Hematopoietic multipotent progenitor cell treated with erythropoietin and hydrocortisone succinate and interleukin-3 and kit ligand, for 17 days (in vitro differentiated cells): ENCODE results near the gene FNTB.

Experiments used
- DNase-seq: peaks from one replicate; pipeline ENCODE4 v3.0.0-alpha.2; 2015; ENCODE audit warnings: low spot score

FNTB gene

DNA sequence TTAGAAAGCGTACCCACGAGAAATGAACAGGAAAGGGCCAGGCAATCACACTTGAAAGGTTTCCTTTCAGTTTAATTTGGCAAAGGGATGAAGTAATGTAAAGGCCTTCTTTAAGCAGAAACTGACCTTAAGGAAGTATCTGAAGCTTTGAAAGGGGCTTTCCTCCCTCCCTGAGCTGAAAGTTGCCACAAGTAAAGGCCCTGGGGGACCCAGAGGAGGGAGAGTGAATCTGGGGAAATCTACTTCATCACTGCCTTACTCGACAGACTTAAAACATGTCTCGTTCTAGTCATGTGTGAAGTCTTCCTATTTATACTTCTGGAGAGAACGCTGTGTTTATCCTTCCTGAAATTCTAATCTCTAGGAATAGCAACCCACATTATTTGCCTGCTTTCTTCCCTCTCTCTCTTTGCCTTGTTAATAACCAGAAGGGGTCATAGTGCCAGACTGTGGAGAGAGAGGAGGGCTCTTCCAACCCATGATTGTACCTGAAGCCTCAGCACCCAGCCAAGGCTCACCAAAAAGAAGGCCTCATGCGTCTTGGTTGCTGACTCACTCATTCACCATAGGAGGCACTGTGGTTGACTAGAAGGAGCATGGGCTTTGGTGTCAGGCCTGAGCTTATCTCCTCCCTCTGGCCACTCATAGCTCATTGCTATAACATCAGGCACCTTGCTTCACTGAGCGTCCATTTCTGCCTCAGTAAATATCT lies 33.9 kb upstream of the FNTB start:
- DNase-seq: no peak

DNA sequence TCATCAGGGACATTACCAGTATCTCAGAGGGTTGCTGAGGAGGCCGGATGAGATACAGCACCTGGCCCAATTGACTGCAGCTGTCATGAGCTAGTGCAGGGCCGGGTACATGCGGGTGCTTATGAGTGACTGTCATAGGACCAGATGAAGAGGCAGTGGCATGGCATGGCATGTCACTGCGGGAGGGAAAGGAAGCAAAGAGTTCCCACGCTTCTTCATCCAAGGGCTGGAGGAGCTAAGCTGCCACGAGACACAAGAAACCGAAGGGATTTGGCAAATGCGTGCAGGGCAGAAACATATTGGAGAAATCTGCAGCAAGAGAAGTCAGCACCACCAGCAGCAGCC lies 33.4 kb upstream of the FNTB start:
- no peak for DNase-seq

DNA sequence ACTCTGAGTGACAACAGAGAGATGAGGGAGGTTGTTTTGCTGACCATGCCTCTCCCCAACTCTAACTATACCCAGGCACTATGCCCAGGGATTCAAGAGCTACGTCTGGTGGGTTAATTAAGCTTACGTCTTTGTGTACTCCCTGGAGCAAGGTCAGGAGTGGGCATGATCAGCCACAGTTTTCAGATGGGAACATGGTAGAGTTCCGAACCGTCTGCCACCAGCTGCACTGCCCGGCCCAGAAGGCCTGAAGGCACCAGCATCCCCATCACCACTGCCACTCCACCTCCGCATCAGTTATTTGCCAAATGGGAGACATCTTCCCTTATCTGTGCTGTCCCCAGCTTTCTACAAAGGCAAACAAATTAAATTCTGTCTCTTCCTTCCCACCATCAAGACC lies 33.0 kb upstream of the FNTB start:
- DNase-seq: no peak

DNA sequence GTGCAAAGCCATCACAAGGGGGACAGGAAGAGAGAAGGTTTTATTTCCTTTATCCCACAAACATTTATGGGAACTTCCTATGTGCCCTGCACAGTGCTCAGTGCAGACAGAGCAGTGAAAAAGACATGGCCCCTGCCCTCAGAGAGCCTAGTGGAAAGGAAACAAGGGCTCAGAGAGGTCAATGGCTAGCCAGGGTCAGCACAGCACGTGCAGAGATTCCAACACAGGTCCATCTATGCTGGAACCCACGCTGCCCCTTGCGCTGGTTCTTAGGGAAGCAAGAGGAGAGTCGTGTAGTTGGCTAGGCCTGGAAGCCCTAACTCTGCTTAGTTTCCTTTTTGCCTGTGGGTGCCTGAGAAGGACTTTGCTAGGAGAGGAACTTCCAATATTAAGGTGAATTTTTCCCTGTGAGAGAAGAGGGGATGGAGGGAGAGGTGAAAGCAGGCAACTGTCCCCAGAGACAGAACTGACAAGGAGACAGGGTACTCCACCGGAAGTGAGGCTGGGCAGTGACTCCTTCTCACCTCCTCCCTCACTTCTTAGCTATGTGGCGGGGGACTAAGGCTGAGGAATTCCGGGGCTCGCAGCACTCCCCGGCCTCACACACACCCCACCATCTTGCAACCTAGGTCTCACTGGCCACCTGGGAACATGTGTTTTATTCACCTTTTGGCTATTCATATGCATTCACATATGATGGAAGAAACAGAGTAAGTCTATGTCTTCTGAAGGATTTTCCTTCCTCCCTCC lies 32.0 kb upstream of the FNTB start:
- DNase-seq: no peak

DNA sequence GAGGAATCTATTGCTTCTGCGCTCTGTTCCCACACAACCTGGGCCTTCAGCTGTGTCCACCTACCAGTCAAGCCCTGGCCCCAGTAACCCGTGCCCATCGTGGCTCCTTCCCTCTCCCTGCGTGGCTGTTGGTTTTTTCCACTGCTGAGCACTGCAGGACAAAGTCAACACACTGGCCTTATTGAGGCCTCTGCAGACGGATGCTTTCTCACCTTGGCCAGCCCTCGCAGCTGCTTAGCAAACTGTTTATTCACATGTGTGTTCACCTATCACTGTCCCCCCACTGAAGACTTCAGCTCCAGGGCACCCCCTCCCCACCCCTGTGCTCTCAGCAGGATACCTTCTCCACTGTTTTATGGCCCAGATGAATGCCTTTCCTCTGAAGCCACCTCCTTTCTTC lies 31.4 kb upstream of the FNTB start:
- no peak for DNase-seq

DNA sequence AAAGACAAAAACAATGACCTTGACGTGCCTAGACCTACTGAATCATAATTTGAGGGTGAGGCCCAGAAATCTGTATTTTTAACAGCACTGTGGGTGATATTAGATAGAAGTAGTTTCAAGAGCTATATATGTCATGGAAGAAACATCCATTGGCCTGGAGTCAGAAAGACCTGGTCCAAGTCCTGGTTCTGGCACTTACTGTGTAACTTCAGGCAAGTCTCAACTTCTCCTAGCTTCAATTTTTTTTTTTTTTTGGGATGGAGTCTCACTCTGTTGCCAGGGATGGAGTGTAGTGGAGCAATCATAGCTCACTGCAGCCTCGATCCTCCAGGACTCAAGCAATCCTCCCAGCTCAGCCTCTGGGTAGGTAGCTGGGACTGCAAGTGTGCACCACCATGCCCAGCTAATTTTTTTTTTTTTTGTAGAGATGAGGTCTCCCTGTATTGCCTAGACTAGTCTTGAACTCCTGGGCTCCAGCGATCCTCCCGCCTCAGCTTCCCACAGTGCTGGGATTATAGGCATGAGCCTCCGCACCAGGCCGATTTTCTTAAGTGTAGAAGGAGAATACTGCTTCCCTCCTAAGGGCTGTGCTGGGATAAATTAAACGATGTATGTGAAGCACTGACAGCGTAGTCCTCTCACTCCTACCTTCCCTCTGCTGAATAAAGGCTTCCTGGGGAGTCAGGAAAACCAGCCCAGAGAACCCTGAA lies 29.8 kb upstream of the FNTB start:
- DNase-seq: no peak

DNA sequence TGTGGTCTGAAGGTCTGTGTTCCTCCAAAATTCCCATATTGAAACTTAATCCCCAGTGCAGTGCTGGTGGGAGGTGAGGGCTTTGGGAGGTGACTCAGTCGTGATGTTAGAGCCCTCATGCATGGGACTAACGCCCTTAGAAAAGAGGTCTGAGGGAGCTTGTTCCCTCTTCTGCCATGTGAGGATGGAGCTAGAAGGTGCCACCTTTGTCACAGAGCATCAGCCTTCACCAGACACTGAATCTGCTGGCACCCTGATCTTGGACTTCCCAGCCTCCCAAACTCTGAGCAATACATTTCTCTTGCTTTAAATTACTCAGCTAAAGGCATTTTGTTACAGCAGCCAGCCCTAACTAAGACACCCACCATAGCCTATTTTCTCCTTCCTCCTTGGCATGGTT lies 28.5 kb upstream of the FNTB start:
- no peak for DNase-seq

DNA sequence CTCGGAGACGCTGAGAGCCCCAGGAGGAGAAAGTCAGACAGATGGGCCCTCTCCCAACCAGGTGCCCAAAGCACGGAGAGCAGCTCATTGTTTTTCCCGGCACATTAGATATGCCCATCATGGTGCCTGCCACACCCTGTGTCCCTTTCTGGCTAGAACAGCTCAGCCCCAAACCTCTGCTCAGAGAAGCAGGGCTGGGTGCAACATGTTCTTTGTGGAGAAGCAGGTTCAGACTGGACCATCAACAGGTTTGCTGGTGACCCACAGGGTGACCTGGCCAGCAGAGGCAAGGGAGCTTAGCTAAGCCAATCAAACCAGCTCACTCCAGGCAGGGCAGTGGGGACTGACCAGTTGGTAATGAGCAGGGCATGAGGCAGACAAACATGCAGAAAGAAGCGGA lies 28.0 kb upstream of the FNTB start:
- no peak for DNase-seq

DNA sequence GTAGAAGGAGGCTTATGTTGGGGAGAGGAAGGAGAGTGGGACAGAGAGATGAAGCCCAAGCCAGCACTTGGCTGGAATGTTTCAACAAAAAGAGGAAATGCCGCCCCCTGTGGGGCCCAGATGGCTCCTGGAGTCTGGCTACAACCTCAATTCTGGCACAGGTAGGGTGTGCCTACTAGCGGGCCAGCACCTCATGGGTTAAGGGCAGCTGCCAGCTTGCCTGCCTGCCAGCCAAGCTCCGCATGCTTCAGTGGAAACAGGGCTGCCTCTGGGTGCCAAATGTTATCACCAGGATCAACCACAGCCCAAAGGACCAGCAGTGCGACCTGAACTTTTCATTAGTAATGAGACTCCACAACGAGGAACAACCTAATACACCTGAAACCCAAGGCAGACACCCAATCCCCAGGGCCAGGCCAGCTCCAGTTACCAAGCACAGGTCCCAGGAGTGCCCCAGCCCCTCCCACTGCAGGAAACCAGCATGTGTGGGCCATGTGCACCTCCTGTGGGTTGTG lies 25.9 kb upstream of the FNTB start:
- no peak for DNase-seq

DNA sequence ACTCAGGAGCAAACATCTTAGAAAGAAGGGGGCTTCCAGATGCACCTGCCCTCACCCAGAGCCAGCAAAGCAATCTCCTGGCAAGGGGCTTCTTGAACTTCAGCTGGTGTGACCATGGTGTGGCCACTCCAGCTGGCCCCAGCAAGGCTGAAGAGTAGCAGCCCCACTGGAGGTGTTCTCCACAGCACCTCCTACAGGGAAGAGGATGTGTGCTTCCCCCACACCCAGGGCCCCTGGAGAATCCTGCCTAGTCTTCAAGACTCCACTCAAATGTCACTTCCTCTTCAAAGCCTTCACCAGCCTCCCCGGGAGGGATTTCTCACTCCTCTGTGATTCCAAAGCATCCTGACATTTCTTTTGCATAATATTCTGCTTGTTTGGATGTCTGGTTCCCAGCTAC lies 23.1 kb upstream of the FNTB start:
- no peak for DNase-seq

DNA sequence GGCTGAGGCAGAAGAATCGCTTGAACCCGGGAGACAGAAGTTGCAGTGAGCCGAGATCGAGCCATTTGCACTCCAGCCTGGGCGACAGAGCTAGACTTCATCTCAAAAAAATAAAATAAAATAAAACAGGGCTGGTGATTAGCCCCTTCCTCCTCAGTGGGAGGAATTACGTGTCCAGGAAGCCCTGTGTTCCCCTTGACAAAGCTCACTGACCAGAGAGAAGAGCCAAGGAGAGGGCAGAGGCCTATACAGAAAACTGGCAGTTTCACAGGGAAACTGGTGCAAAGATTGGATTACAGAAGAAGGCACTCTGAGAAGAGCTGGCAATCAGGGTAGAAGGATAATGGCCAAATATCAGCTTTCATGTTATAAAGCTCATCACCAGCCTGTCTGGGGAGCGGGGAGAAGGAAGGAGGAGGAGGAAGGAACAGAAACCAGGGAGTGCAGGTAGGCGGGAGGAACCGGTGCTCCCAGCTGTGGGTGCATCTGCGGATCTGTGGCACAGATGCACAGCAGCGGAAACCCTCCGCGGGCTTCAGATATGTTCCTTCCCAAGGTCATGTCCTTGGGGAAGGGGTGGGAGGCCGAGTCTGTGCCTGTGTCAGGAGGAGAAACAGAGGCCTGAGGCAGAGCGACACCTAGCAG lies 21.2 kb upstream of the FNTB start:
- DNase-seq: no peak

DNA sequence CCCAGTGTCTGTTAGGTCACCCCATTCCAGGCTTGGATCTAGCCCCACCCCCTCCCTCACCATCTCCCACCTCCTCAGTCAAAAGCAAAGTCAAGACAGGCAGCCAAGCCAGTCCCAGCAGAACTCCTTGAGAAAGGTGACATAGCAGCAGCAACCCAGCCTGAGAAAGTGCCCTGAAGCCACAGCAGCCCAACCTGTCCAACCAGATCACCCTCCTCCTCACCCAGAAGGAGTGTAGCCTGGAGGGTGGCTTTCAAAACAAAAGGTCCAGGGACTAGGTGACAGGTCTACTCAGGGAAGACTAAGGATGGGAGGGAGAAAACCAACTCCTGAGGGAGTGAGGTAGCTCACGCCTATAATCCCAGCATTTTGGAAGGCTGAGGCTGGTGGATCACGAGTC lies 19.7 kb upstream of the FNTB start:
- no peak for DNase-seq

DNA sequence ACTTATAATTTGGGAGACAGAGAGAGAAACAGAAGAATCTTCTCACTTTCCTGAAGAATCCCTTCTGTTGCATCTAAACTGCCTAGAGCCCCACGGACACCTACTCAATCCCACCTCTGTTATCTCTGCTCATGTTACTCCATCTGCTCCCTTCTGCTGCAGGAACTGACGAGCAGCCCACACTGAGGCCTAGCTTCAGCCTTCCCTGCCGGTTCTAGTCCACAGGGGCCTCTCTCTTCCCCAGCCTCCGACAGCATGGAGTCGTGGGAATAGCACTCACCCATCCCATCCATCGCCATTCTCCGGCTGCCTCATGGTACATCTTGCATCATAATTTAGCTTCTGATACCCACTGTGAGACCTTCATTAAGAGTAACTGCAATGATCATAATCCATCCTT lies 18.5 kb upstream of the FNTB start:
- DNase-seq: no peak

DNA sequence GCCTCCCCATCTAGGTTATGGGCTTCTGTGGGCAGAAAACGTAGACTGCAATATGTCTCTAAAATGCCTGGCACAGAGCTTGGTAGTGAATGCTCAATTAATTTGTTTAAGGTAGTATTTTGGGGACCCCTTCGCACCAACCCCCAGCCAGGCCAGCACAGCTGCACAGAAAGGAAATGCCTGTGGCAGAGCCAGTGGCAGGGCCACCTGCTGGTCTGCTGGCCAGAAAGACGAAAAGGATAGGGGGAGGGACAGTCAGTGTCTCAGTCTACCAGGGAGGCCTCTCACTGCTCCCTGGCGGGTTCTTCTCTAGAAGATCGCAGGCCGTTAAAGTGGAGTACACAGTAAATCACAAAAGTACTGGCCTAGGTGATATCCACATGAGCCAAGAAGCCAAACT lies 18.0 kb upstream of the FNTB start:
- no peak for DNase-seq

DNA sequence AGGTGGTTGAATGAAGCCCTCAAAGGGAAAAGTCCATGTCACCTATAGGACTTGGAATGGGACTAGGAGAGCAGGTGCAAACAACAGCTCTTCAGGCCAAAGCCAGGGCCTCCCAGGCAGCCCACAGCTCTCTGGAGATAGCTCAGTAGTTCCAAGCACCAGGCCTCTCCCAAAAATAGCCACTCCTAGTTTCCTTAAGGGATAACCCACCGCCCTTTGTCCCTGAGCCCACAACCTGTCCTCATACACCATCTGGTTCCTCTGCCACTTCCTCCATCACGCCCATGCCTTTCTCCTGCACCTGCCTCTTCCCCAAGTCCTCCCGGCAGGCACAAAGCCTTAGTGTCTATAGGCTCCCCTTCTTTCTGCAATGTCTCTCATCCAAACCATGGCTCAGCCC lies 16.7 kb upstream of the FNTB start:
- DNase-seq: no peak

DNA sequence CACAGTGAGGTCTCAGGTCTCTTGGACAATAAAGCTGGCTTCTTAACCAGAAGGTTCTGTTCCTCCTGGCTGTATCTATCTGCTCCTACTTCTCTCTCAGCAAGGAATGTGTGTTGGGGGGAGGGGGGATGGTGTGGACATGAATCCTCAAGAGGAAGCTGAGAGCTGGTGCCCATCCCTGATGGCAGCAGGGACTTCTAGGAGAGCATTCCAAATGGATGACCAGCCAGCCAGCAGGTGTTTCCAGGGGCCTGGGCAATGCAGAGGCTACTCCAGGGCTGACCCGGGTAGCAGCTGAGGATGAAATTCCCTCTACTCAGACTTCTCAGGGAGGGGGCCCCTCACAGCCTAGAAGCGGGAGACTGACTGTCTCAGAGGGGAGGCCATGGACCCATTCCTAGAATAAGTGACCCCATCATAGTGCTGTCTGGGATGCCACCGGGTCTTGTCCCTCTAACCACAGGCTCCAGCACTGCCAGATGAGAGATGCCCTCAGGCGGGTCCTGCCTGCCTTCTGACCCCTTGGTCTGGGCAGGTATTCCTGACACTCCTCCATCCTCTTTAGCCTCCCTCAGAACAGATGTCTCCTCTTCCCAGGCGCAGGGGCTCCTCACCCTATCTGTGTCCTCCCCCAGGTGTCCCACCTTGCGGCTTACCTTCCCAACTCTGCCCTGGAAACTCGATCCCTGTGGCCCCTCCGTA lies 15.8 kb upstream of the FNTB start:
- DNase-seq: no peak

DNA sequence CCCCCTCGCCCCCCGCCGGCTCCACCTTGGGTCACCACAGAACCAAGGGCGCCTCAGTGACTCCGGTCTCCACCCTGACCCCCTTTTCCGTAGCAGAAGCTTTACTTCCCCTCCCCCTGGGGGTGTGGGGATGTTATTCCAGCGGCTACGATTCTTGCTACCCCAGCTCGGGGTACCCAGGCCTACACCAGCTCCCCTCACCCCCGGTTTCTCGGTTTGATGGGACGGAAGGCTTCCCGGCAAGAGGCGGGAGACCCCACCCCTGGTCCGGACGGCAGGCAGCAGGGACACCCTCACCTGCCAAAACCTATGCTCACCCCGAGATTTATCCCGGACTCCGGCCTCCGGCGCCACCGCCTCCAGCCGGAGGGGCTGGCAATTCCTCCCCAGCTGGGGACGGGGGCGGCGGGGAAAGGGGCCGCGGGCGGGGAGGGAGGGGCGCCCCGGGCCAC lies 15.2 kb upstream of the FNTB start:
- no peak for DNase-seq

DNA sequence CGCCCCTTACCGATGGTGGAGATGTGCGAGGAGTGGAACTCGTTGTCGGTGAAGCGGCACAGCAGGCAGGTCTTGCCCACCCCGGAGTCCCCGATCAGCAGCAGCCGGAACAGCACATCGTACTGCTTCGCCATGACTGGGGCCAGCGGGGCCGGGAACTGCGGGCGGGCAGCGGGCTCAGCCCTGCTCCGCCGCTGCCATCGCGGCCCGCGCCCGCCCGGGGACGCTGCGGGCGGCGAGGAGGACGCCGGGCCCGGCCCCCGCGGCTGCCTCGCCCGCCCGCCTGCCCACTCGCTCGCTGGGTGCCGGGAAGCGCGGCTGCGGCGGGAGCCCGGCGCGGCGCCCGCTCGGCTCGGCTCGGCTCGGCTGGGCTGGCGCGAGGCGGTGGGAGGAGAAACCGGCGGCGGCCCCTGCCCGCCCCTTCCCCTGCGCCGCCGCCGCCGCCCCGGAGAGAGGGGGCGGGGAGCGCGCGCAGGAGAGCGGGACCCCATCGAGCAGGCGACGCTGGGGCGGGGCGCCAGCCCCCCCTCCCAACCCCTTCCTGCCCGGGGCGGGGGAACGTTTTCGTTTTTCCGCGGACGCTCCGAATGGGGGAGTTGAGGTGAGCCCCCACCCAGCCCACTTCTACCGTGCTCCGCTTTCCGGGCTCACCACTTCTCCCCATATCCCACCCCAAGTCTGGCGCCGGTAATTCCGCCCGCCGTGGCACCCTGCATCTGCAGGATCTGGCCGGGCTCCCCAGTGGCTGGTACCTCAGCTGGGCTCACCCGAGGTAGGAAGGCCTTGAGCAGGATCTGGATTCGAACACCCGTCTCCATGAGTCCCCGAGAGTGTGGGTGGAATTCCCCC lies 14.5 kb upstream of the FNTB start, which contains the start of gene RAB15:
RAB15 (minus strand) TSS at position 394 of the 849 bp plus-strand sequence; CDS start at position 134, 260 bp downstream.
- DNase-seq: no peak

DNA sequence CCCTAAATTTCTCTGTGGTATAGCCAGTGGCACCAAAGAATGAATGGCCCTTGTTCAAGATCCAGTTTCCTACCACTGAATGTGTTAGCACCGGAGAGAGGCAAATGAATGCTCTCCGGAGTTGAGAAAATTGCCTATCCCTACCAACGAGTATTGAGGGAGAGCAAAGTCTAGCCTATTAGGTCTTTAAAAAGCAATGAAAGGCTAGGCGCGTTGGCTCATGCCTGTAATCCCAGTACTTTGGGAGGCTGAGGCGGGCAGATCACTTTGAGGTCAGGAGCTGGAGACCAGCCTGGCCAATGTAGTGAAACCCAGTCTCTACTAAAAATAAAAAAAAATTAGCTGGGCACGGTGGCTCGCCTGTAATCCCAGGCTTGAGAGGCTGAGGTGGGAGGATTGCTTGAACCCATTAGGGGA lies 13.7 kb upstream of the FNTB start:
- DNase-seq: no peak

DNA sequence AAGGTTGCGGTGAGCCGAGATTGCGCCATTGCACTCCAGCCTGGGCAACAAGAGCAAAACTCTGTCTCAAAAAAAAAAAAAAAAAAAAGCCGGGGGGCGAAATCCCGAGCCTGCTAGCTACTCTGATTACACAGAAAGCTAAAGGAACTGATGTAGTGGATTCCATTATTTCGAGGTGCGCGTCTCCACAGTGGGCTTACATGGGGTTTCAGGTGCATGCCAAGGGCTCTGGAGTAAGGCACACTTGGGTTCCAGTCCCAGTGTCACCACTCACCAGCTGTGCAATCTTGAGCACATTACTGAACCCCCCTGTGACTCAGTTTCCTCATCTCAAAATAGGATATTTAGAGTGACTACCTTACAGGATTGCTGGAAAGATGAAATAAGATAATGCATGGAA lies 12.9 kb upstream of the FNTB start:
- no peak for DNase-seq

DNA sequence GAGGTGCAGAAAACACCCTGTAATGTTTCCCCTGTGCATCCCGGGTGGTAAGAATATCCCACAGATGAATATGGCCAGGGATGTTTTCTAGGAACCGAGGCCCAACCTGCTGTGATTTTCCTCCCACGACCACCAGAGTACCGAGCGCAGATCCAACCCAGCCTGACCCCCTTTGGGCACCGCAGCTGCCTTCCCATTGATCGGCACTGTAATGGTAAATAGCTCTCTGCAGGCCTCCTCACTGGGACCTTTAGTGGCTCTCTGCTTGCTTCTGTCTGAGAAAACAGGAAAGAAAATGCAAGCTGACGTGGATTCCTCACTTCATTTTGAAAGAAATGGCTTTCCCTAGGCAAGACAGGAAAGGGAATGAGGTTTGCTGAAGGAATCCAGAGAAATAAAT lies 12.1 kb upstream of the FNTB start:
- DNase-seq: no peak
